Measurements from ENCODE around the gene SPEF2. TPM values are rescaled to one million over a fixed set of nuclear protein-coding genes. Genes with fewer than 3 reads are reported as not detected.
"Not testable (repeated sequence)": the region's sequence is repeated elsewhere in the genome, so short reads cannot be mapped to it uniquely, and the experiment has no call there.

The SPEF2 gene
- polyA plus RNA-seq, 3 donors, result 35.9 to 76.1 (median 73.7) TPM

GRCh38 chr5:35644543-35644942 is 26.9 kb downstream of the SPEF2 start:
- DNase-seq, result no peak

- no peak for DNase-seq
These were observed 29.5 kb downstream of the SPEF2 start for GRCh38 chr5:35647128-35647527.

DNA sequence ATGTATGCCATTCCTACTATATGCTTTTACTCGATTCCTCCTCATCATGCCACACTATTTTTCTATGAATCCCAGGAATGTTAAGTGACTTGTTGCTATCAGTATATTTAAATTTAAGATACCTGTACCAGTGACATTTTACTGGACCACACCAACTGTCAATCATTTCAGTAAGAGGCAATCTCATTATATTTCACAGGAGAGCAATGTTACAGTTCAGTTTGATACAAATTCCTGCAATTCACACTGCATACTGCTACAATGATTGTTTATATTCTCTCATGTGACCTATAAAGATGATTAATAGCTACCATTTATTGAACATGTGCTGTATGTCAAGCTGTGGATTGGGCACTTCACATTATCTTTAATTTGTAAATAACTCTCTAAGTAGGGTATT is 30.0 kb downstream of the SPEF2 start:
- DNase-seq, result no peak

DNA sequence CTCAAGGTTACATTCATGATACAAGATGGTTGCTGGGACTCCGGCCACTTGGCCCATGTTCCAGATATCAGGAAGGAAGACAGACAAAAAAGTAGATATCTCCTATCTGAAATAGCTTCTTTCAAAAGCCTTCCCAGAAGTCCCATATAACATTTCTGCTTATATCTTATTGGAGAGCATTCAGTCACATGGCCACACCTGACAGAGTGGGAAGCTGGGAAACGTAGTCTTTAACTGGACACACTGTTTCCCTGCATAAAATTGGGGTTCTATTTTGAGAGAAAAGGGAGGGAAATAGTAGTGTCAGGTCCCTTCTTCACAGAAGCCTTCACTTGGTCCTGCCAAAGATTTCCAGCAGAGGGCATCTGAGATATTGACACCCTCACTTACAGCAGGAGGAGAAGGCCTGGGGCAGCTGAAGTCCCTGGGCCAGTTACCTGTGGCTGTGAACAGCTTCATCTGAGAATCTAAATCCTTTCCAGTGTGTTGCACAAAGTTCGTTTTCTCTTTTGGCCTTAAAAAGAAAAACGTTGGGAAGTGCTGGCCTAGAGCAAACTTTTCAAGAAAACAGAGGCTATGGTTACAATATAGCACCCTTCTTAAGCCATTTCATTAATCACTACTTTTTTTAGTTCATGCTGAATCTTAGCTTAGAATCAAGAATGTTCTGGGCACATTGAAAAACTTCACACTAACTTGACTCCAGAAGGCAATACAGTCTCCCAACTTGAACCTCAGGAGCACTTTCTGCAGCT is 33.5 kb downstream of the SPEF2 start:
- no peak for DNase-seq

DNA sequence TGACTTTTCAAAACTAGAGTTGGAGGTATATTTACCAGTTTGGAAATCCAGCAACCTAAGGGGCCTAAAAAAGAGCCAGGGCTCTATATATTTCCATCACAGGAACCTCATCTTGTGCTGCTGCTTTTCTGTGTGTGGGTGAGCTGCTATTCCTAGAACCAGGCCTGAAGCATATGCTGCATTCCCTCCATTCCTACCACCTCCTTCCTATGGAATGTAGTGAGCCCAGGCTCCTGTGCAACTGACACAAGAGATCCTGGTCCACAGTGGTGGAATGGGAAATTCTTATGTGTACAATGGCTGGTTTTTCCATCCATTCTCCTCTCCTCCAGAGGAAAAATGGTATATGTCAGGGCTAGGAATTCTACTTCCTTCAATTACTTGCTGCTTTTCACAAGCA is 39.1 kb downstream of the SPEF2 start:
- no peak for DNase-seq

GRCh38 chr5:35657877-35658276 is 40.2 kb downstream of the SPEF2 start:
- no peak for DNase-seq

DNA sequence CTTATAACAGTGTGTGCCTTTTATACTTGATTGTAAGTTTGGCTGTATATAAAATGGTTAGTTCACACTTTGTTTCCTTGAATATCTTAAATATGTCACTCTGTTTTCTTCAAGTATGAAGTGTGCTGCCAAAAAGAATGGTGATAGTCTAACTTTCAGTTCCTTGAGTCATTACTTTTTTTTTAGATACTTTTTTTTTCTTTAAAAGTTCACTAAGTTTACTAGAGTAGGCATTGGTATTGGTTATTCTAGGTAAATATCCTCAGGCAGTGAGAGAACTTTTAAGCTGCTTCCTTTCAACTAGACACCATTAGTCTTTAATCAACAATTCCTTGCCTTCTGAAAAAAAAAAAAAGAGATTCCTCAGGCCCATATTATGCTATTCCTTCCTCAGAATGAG is 41.9 kb downstream of the SPEF2 start:
- no peak for DNase-seq

- no peak for DNase-seq
These were observed 42.8 kb downstream of the SPEF2 start for GRCh38 chr5:35660451-35660850.

- no peak for DNase-seq
These were observed 46.9 kb downstream of the SPEF2 start for GRCh38 chr5:35664584-35664983.

- no peak for DNase-seq
These were observed 47.4 kb downstream of the SPEF2 start for GRCh38 chr5:35665096-35665495.

- no peak for DNase-seq
These were observed 50.7 kb downstream of the SPEF2 start for GRCh38 chr5:35668319-35668718.

GRCh38 chr5:35668794-35669193 is 51.1 kb downstream of the SPEF2 start:
- no peak for DNase-seq

DNA sequence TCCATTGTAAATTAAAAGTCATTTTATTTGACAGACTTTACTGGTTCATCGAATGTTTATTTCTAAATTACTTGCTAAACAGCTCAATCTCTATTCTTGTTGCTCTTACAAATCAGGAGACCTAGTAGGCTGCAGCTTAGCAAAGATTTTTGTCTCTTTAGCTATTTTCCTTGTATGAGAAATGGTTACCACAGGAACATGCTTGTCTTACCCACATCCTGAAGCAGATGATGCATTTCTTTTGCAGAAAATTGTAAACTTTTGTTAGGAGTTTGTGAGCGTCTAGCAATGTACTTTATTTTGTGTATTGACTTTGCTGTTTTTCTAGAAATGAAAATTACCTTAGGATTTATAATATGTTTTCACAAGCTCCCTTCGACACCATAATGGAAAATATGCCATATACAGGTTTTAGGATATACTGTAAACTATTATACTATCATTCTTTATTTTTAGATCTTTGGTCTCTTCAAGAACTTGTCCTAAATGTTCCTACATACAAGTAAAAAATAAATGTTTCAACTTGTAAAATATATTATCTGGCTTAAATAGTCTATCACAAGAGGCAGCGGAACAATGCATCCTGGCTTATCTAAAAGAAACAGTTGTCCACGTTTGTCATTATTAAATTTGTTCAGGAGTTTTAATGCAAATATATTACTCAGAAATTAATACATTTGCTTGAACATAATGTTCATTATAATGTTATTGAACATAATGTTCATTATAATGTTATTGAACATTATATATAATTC is 54.1 kb downstream of the SPEF2 start:
- DNase-seq, result no peak

GRCh38 chr5:35672296-35672655 is 54.6 kb downstream of the SPEF2 start:
- not testable (repeated sequence) for DNase-seq

- peak; percentile 14 for DNase-seq
These were observed 55.3 kb downstream of the SPEF2 start for GRCh38 chr5:35672995-35673394.

- no peak for DNase-seq
These were observed 56.4 kb downstream of the SPEF2 start for GRCh38 chr5:35674049-35674448.

- no peak for DNase-seq
These were observed 57.7 kb downstream of the SPEF2 start for GRCh38 chr5:35675392-35675791.

GRCh38 chr5:35677878-35678277 is 60.2 kb downstream of the SPEF2 start:
- DNase-seq, result no peak

GRCh38 chr5:35678661-35679060 is 61.0 kb downstream of the SPEF2 start:
- no peak for DNase-seq

- no peak for DNase-seq
These were observed 61.7 kb downstream of the SPEF2 start for GRCh38 chr5:35679357-35679756.

DNA sequence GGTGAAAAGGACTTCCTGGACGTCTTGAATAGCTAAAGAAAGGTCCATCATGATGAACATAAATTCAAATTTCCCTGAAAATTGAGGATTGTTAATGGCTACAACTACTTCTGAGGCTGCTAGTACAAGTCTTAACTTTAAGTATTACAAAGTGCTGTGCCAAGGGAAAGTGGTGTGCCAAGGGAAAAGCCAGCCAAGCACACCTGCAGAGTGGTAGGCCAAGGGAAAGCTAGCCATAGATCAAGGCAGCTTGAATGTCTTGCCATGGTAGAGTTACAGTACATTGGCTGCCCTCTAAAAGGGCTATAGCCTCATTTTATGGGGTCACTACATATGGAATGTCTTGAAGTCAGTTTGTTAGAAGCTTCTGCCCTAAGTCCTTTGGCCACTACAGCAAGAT is 64.2 kb downstream of the SPEF2 start:
- no peak for DNase-seq

- DNase-seq, result no peak
These were observed 65.8 kb downstream of the SPEF2 start for GRCh38 chr5:35683466-35683865.

DNA sequence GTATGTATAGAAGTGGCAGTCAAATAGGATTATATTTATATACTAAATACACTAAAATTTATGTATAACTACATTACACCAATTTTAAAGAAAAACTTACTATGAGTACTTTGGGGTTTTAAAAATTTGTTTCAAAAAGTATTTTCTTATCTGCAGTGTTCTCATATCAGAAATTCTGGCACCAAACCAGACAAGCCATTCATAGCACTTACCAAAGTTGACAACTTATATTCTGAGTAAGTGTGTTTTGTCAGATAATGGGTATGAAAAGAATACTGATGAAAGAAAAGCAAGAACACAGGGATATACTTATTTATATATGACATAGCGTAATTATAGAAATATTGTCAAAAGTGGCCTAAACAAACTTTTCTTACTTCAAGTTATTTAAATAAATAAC is 67.5 kb downstream of the SPEF2 start:
- DNase-seq, result no peak

DNA sequence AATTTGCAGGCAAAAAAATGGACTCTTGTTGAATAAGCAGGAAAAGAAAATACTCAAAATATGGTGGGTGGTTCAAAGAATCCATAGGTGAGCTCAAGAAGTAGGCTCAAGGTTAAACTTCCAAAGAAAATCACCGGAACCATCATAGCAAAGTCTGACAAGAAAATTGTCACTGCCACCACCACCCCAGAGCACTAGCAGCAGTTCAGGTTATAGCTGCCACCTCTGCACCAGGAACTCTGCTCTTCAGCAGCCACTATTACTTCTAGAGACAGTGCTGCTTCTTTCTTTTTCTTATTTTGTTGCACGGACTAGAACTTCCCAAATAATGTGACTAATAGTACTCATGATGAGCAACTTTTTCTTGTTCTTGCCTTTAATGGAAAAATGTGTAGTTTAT is 70.3 kb downstream of the SPEF2 start:
- no peak for DNase-seq

Data from renal pelvis (tissue), 4 donors.